GM19043 (cell line): Measurements from ENCODE around the gene GATA6.

ENCODE experiments used
- ATAC-seq: cut with Tn5 transposase; IDR thresholded peaks from one replicate; pipeline ENCODE4 v1.9.1; 2021; ENCODE audit warnings: low read depth; ENCODE audit not compliant: unreplicated experiment

GATA6 gene

DNA sequence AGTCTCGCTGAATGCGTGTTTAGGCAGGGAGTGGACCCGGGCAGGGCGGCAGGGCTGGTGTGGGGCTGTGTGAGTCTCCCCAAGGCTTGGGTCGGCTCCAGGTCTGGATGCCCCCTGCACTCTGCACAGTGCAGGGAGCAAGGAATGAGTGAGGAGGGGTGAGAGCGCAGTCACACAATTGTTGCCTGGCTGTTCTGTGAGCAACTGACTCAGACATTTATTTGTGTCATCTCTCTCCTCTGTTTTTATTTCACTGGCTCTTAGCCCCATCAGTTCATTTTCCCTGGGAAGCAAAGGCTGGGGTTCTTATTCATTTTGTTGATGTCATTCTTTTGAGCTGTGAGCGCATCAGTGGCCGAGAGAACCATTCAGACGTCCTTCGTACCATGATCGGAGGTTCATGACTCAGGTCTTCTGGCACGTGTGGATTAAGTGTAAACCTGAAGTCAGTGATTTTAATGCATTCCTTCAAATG is 61.1 kb downstream of the GATA6 start:
- ATAC-seq = no peak

DNA sequence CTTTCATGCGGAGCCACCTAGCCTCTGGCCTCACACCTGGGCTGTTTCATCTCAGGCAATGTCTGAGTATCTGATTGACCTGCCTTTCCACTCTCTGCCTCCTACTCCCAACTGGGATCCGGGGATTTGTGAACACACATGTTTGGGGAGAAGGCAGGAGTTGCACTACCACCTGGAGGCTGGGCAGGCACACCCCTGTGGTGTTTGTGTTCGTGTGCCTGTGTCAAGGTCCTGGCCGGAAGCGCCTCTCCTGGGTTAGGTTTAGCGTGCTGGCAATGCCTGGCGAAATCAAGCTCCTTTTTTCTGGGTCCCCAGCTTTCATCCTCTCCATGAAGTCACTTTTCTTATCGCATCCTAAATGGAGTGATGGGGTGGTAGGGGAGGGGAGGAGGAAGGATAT is 63.9 kb downstream of the GATA6 start:
- ATAC-seq = no peak

DNA sequence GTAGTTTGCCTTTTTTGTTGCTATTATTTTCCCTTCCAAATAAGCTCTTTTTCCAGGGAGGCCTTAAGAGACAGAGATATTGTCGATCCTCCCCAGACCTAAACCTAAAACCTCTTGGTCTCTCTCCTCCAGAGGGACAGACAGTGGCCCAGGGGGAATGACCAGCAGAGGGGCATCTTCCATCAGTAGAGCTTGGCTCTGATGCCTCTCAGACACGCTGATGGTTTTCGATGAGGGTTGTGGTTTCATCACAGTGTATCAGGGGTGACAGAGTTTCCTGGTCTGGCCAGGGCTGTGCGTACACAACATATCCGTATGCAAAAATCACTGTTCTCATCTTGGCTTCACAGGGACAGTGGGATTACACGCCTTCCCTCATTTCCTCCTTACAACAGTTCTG is 68.6 kb downstream of the GATA6 start:
- no peak for ATAC-seq

DNA sequence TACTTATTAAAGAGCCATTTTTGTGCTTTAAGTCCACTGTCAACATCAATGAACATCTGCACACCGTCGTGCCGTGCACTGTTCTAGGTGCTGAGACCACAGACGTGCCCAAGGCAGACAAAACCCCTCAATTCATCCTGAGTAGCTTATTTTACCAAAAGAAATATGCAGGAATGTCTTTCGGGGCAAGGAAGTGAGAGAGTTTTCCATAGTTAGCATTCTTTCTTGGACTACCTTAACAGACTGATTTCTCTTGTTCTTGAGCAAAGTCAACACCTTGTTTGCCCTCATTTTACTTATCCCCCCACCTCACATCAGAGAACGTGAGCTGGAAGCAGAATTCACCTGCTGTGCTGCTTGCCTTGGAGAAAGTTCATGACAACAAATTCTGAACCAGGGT is 69.3 kb downstream of the GATA6 start:
- no peak for ATAC-seq

DNA sequence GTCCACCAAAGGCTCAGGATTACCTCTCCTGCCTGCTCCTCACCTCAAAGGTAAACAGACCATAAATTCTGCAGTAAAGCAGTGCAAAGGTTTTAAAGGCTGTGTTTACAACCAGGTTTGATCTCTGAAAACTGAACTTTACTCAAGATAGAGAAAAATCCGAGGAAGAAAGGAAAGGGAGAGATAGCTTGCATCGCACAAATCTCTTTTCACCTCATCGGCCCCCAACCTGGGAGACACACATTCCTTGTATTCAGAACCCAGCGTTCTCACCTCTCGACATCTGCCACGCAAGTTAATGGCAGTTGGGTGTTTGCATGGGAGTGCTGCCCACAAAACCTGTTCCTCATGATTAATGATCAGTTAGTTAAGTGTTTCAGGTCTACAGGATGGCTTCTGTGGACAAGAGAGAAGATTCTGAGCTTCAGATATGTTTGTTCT is 72.6 kb downstream of the GATA6 start:
- no peak for ATAC-seq

DNA sequence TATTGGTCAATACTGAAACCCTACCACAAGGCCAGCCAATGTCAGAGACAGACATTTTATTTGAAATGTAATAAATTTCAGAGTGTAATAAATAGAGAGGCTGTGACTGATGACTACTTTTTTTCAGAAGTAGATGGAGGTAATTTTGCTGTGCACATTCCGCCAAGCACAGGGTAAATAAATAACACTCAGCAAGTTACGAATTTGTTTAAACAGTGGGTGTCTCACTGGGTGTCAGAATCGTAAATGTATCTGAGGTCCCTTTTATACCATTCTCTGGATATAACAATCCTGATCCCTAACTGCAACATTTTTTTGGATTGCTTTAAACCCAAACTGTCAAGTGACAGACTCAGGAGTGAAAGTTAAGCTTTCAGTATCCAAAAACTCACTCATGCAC is 74.1 kb downstream of the GATA6 start:
- ATAC-seq = no peak

DNA sequence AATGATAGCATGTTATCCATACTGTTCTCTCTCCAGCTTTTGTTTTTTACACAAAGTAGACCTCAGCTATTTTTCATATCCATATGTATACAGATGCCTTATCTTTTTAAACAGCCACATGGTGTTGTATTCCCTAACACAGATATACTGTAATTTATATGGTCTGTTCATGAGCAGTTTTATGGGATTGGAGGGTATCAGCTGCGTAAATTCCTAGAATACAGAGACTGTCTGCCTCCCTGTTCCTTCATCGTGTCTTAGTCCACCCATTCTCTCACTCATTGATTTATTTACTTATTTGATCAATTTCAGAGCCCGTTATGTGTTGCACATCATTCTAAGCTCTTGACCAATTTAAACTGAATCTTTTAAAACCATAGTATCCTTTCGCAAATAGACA is 80.6 kb downstream of the GATA6 start:
- ATAC-seq = no peak

DNA sequence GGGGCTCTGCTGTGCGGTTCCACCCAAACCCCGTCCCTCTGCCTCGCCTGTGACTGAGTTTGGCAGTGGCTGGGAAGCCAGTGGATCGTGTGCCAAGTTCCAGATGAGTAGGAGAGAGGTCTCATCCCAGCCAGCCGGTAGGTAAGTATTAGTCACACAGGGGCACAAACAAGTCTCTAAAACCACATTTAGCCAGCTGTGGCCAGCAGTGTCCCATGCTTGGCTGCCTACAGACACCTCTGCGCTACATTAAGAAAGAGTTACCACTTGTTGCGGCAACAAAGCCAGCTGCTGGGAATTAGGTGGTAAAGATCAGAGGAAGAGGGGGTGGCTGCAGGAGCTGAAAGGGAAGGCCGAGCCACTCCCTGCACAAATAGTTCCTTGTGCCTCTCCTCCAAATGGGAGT is 81.2 kb downstream of the GATA6 start:
- ATAC-seq = no peak
